Keratinocyte (primary cell): ENCODE results near the gene VPS4B. TPM values are rescaled to one million over a fixed set of nuclear protein-coding genes. Genes with fewer than 3 reads are reported as not detected.

ENCODE experiments used
- DNase-seq: peaks from one replicate; pipeline ENCODE4 v3.0.0-alpha.2; 2011; ENCODE audit warnings: low read depth, missing footprints, low spot score
- FAIRE-seq: peaks from 2 replicates; lab custom pipeline; 2011; peaks lifted over from hg19 to GRCh38; lab: Jason Lieb, UNC
- H2AFZ ChIP-seq: 2 replicates; pipeline ENCODE4 v1.6.0; 2012; ENCODE audit warnings: low read length, control low read depth, inconsistent platforms; ENCODE audit not compliant: control insufficient read depth
- H3K27ac ChIP-seq: 2 replicates; pipeline ENCODE4 v1.5.1; 2011; ENCODE audit warnings: low read length; ENCODE audit not compliant: control insufficient read depth, insufficient read depth
- H3K27me3 ChIP-seq: 3 replicates; pipeline ENCODE4 v1.6.0; 2011; ENCODE audit warnings: low read length; ENCODE audit not compliant: control insufficient read depth, insufficient read depth; ENCODE audit errors: extremely low read depth
- H3K36me3 ChIP-seq, 2 experiments: 2 replicates in 1 of 2; 3 replicates in 1 of 2; pipeline ENCODE4 v1.5.1; 2011; ENCODE audit warnings: low read length in 2 of 2, mild to moderate bottlenecking in 1 of 2; ENCODE audit not compliant: control insufficient read depth in 2 of 2, insufficient read depth in 2 of 2; ENCODE audit errors: extremely low read depth in 1 of 2
- H3K4me1 ChIP-seq: 3 replicates; pipeline ENCODE4 v1.5.1; 2011; ENCODE audit warnings: low read length; ENCODE audit not compliant: control insufficient read depth, insufficient read depth; ENCODE audit errors: extremely low read depth
- H3K4me2 ChIP-seq: 3 replicates; pipeline ENCODE4 v1.6.0; 2011; ENCODE audit warnings: low read depth, low read length; ENCODE audit not compliant: control insufficient read depth, insufficient read depth; ENCODE audit errors: extremely low read depth
- H3K4me3 ChIP-seq, 3 experiments: fragments of 200-600 bp in 1 of 3; sonication (generic) in 1 of 3; 2 replicates in 2 of 3; 3 replicates in 1 of 3; pipeline ENCODE4 v1.5.1; 2011 to 2016; ENCODE audit warnings: low read length in 3 of 3, mild to moderate bottlenecking in 3 of 3, control low read depth in 2 of 3, inconsistent platforms in 1 of 3, low read depth in 1 of 3, mixed read lengths in 1 of 3, mixed run types in 1 of 3, moderate library complexity in 1 of 3; ENCODE audit not compliant: control insufficient read depth in 2 of 3, insufficient read depth in 2 of 3; ENCODE audit errors: extremely low read depth in 1 of 3
- H3K79me2 ChIP-seq: 2 replicates; pipeline ENCODE4 v1.6.0; 2012; ENCODE audit warnings: low read length; ENCODE audit not compliant: control insufficient read depth, insufficient read depth
- H3K9ac ChIP-seq: 3 replicates; pipeline ENCODE4 v1.6.0; 2011; ENCODE audit warnings: low read length; ENCODE audit not compliant: control insufficient read depth, insufficient read depth; ENCODE audit errors: extremely low read depth
- H3K9me1 ChIP-seq: 3 replicates; pipeline ENCODE4 v1.6.0; 2011; ENCODE audit warnings: low read length; ENCODE audit not compliant: control insufficient read depth, insufficient read depth; ENCODE audit errors: extremely low read depth
- H3K9me3 ChIP-seq: 2 replicates; pipeline ENCODE4 v1.5.1; 2012; ENCODE audit warnings: low read depth, low read length; ENCODE audit not compliant: control insufficient read depth
- H4K20me1 ChIP-seq: 3 replicates; pipeline ENCODE4 v1.6.0; 2011; ENCODE audit warnings: low read length; ENCODE audit not compliant: control insufficient read depth, insufficient read depth; ENCODE audit errors: extremely low read depth
- CTCF ChIP-seq, 3 experiments: IDR thresholded peaks in 1 of 3; conservative IDR thresholded peaks in 1 of 3; optimal IDR thresholded peaks in 1 of 3; 2 replicates in 2 of 3; 3 replicates in 1 of 3; pipeline versions ENCODE3 to v1.5.1; 2011; ENCODE audit warnings: low read length in 3 of 3, mild to moderate bottlenecking in 3 of 3, moderate library complexity in 2 of 3, control low read depth in 1 of 3, inconsistent platforms in 1 of 3; ENCODE audit not compliant: insufficient read depth in 2 of 3; ENCODE audit errors: extremely low read depth in 1 of 3
- EZH2 ChIP-seq: IDR thresholded peaks from one replicate; pipeline ENCODE4 v1.6.1; 2012; ENCODE audit warnings: inconsistent platforms, mild to moderate bottlenecking, low read length, moderate library complexity
- dilution Hi-C: fragments of 300-500 bp; cut with MboI; formaldehyde crosslinking; loops from one replicate; pipeline ENCODE4 v1.7.0; 2020; ENCODE audit warnings: low sequenced_read_pairs; ENCODE audit not compliant: extremely low pct_ligation_motif_present
- polyA plus RNA-seq, 5 experiments: library from polyadenylated mRNA; depleted of rRNA in 3 of 5; stranded (reverse) in 3 of 5; stranded (forward) in 1 of 5; unstranded in 1 of 5; fragments of >200 nt; gene quantifications; 1 replicate in 1 of 5; 2 replicates in 3 of 5; 3 replicates in 1 of 5; pipeline versions ENCODE4 v1.2.1 to v1.2.3, GENCODE V29; 2011 to 2012; ENCODE audit warnings: missing spikeins in 2 of 5, low read depth in 1 of 5, low replicate concordance in 1 of 5

VPS4B gene
- polyA plus RNA-seq, 1 donor (not counting 4 experiments of a cell fraction or from before 2014, with no cell fraction given): 65.3 TPM

DNA sequence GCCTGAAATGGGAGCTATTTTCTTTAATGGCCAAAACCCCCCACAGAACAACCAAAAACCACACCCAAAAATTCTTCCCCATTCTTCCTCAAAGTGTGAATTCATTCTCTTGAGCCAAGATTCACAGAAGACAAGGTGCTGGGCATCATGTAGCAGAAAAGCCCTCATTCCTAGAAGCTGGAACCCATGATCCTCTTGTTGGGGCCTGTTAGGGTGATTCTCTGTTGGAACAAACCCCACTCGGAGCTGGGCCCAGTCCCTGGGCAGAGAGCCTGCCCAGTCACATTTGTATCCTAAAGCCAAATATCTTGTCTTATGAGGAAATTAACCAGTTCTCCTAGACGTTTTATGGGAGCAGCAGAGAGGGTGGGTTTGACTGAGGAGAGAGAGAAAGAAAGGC, 22.8 kb upstream of the VPS4B start:
- dilution Hi-C loops: no loop called here
- Histone ChIP-seq H3K27me3 (no peaks in the 10 kb centered on the region), H3K4me2 (peak overlapping the region; percentile 51), H3K27ac (peak overlapping the region; percentile 88), H3K4me3 (peak overlapping the region in 1 of 3 experiments; percentile 32), H3K36me3 (no peaks in the 10 kb centered on the region), H2AFZ (peak overlapping the region; percentile 4), H3K9ac (peak overlapping the region; percentile 71), H3K9me3 (no peaks in the 10 kb centered on the region), H4K20me1 (no peaks in the 10 kb centered on the region), H3K79me2 (no peaks in the 10 kb centered on the region), H3K4me1 (peaks cover 22% of the 10 kb centered on the region), H3K9me1 (no peaks in the 10 kb centered on the region)
- TF ChIP-seq EZH2: no peak
- no peak for TF ChIP-seq CTCF (optimal IDR thresholded peaks at IDR 0.05 in 1 of 3, IDR thresholded peaks at IDR 0.05 in 1 of 3, conservative IDR thresholded peaks at IDR 0.05 in 1 of 3; ENCODE audit: extremely low read depth in 1 of 3, insufficient read depth in 2 of 3, low read length in 3 of 3)
- DNase-seq (no peak), FAIRE-seq (no peak)

- Histone ChIP-seq H3K27ac (peak overlapping the region; percentile 88), H2AFZ (no peak overlapping the region), H3K9ac (peak overlapping the region; percentile 71), H3K79me2 (no peaks in the 10 kb centered on the region), H3K27me3 (no peaks in the 10 kb centered on the region), H3K4me1 (peaks cover 22% of the 10 kb centered on the region), H3K36me3 (no peaks in the 10 kb centered on the region), H3K9me1 (no peaks in the 10 kb centered on the region), H3K4me2 (peak overlapping the region; percentile 51), H4K20me1 (no peaks in the 10 kb centered on the region), H3K4me3 (peak overlapping the region in 1 of 3 experiments; percentile 32), H3K9me3 (no peaks in the 10 kb centered on the region)
- peak; percentile 99 for FAIRE-seq
- DNase-seq: no peak
- TF ChIP-seq EZH2 (no peak), CTCF (optimal IDR thresholded peaks at IDR 0.05 in 1 of 3, IDR thresholded peaks at IDR 0.05 in 1 of 3, conservative IDR thresholded peaks at IDR 0.05 in 1 of 3; ENCODE audit: extremely low read depth in 1 of 3, insufficient read depth in 2 of 3, low read length in 3 of 3) (no peak)
- dilution Hi-C loops: no loop called here
Observed at GRCh38 chr18:63444580-63444979, 22.3 kb upstream of the VPS4B start.
